GM23338 (cell line): ENCODE measurements around the gene RAB11FIP4. TPM values are rescaled to one million over a fixed set of nuclear protein-coding genes. Genes with fewer than 3 reads are reported as not detected.

ENCODE experiments used
- ATAC-seq: fragments of 200-7000 bp; cut with Tn5 transposase; 3 replicates; pipeline ENCODE4 v1.9.1; 2020
- DNase-seq: peaks from one replicate; pipeline ENCODE4 v3.0.0-alpha.2; 2015; ENCODE audit warnings: low spot score
- H2AFZ ChIP-seq: fragments of 200-600 bp; sonication (generic); 2 replicates; pipeline ENCODE4 v1.8.0; 2016; ENCODE audit warnings: antibody characterized with exemption, mild to moderate bottlenecking, moderate library complexity
- H3F3A ChIP-seq: fragments of 200-600 bp; sonication (generic); replicated peaks from 2 replicates; pipeline ENCODE4 v1.8.0; 2017; ENCODE audit warnings: antibody characterized with exemption, mixed run types, low read depth
- H3K27ac ChIP-seq: fragments of 200-600 bp; sonication (generic); 2 replicates; pipeline ENCODE4 v1.6.1; 2016; ENCODE audit warnings: low read depth
- H3K27me3 ChIP-seq: fragments of 200-600 bp; sonication (generic); 2 replicates; pipeline ENCODE4 v1.8.0; 2016; ENCODE audit warnings: mild to moderate bottlenecking, mixed run types, moderate library complexity; ENCODE audit not compliant: insufficient read depth
- H3K36me3 ChIP-seq: fragments of 200-600 bp; sonication (generic); 2 replicates; pipeline ENCODE4 v1.8.0; 2016; ENCODE audit warnings: mild to moderate bottlenecking; ENCODE audit not compliant: insufficient read depth
- H3K4me1 ChIP-seq: fragments of 200-600 bp; sonication (generic); 2 replicates; pipeline ENCODE4 v1.8.0; 2016; ENCODE audit warnings: mild to moderate bottlenecking, moderate library complexity; ENCODE audit not compliant: insufficient read depth
- H3K4me2 ChIP-seq: fragments of 200-600 bp; sonication (generic); 2 replicates; pipeline ENCODE4 v1.7.1; 2017; ENCODE audit warnings: mixed run types
- H3K4me3 ChIP-seq: fragments of 200-600 bp; sonication (generic); 2 replicates; pipeline ENCODE4 v1.6.1; 2016; ENCODE audit warnings: mixed run types
- H3K79me2 ChIP-seq: fragments of 200-600 bp; sonication (generic); replicated peaks from 2 replicates; pipeline ENCODE4 v1.8.0; 2017; ENCODE audit warnings: mild to moderate bottlenecking; ENCODE audit not compliant: insufficient read depth
- H3K9me2 ChIP-seq: fragments of 200-600 bp; sonication (generic); 2 replicates; pipeline ENCODE4 v1.8.0; 2017; ENCODE audit not compliant: insufficient read depth
- H4K20me1 ChIP-seq: fragments of 200-600 bp; sonication (generic); replicated peaks from 2 replicates; pipeline ENCODE4 v1.8.0; 2017; ENCODE audit warnings: mild to moderate bottlenecking; ENCODE audit not compliant: insufficient read depth
- H3K27ac Mint-ChIP-seq: 2 replicates; pipeline ENCODE4 v1.8.0; 2020; ENCODE audit warnings: inconsistent platforms, mild to moderate bottlenecking, moderate library complexity, mixed read lengths
- H3K27me3 Mint-ChIP-seq: 3 replicates; pipeline ENCODE4 v1.8.0; 2022; ENCODE audit warnings: low read depth, mild to moderate bottlenecking, moderate library complexity, mixed read lengths, inconsistent platforms; ENCODE audit not compliant: insufficient read depth, poor library complexity
- H3K36me3 Mint-ChIP-seq: 3 replicates; pipeline ENCODE4 v1.8.0; 2021; ENCODE audit warnings: low read depth, mild to moderate bottlenecking, inconsistent platforms, moderate library complexity, mixed read lengths
- H3K4me1 Mint-ChIP-seq: 3 replicates; pipeline ENCODE4 v1.8.0; 2020; ENCODE audit warnings: mild to moderate bottlenecking, inconsistent platforms, mixed read lengths
- H3K4me3 Mint-ChIP-seq: 3 replicates; pipeline ENCODE4 v1.8.0; 2021; ENCODE audit warnings: moderate library complexity, mild to moderate bottlenecking, inconsistent platforms, mixed read lengths
- H3K9me3 Mint-ChIP-seq: 3 replicates; pipeline ENCODE4 v1.8.0; 2020; ENCODE audit warnings: moderate library complexity, mild to moderate bottlenecking, inconsistent platforms, mixed read lengths
- CREB1 ChIP-seq: fragments of 250-450 bp; sonication (Bioruptor Pico); IDR thresholded peaks from 2 replicates; pipeline ENCODE4 v1.5.0; 2020; ENCODE audit warnings: low read depth, mild to moderate bottlenecking, moderate library complexity
- EZH2 ChIP-seq: fragments of 200-600 bp; sonication (generic); IDR thresholded peaks from one replicate; pipeline ENCODE4 v1.8.0; 2017; ENCODE audit warnings: antibody characterized with exemption, mild to moderate bottlenecking, low read depth; ENCODE audit not compliant: unreplicated experiment
- POLR2AphosphoS5 ChIP-seq: IDR thresholded peaks from 2 replicates; pipeline ENCODE4 v1.6.1; 2016; ENCODE audit warnings: antibody characterized with exemption, low read depth
- STAT1 ChIP-seq: IDR thresholded peaks from one replicate; pipeline ENCODE4 v1.6.1; 2016; ENCODE audit warnings: antibody characterized with exemption; ENCODE audit not compliant: unreplicated experiment
- ZNF114 ChIP-seq: fragments of 250-450 bp; sonication (Bioruptor Pico); IDR thresholded peaks from 2 replicates; pipeline ENCODE4 v1.5.0; 2020; ENCODE audit warnings: mild to moderate bottlenecking, moderate library complexity
- ZNF331 ChIP-seq: fragments of 250-450 bp; sonication (Bioruptor Pico); IDR thresholded peaks from 2 replicates; pipeline ENCODE4 v1.5.0; 2020; ENCODE audit warnings: low read depth, mild to moderate bottlenecking, moderate library complexity
- polyA plus RNA-seq: library from polyadenylated mRNA; unstranded; fragments of >200 nt; fragmentation: Nextera tagmentation; extraction: Ambion mirVana; gene quantifications from 2 replicates; pipeline ENCODE4 v1.2.1, GENCODE V29; 2016
- total RNA-seq: library from RNA; depleted of rRNA; stranded (reverse); fragments of >200 nt; shearing (Covaris generic); gene quantifications from 2 replicates; pipeline ENCODE4 v1.2.3, GENCODE V29; 2014
- TF ChIP-seq, protein P1 (sequence below): fragments of 250-450 bp; sonication (Bioruptor Pico); IDR thresholded peaks from 2 replicates; pipeline ENCODE4 v1.5.0; 2020; ENCODE audit warnings: mild to moderate bottlenecking, moderate library complexity
- TF ChIP-seq, protein P2 (sequence below), 2 experiments: fragments of 200-600 bp in 1 of 2; sonication (generic) in 1 of 2; conservative IDR thresholded peaks; 2 replicates each; pipeline versions ENCODE4 v1.5.1 to v1.6.1; 2016 to 2017; ENCODE audit warnings: antibody characterized with exemption in 2 of 2, low read depth in 2 of 2, mild to moderate bottlenecking in 2 of 2, moderate library complexity in 1 of 2

The RAB11FIP4 gene
- total and polyA plus RNA-seq, 2 experiments from 2014 or later, result 26.0 to 65.6 TPM

- TF ChIP-seq, protein P1, sequence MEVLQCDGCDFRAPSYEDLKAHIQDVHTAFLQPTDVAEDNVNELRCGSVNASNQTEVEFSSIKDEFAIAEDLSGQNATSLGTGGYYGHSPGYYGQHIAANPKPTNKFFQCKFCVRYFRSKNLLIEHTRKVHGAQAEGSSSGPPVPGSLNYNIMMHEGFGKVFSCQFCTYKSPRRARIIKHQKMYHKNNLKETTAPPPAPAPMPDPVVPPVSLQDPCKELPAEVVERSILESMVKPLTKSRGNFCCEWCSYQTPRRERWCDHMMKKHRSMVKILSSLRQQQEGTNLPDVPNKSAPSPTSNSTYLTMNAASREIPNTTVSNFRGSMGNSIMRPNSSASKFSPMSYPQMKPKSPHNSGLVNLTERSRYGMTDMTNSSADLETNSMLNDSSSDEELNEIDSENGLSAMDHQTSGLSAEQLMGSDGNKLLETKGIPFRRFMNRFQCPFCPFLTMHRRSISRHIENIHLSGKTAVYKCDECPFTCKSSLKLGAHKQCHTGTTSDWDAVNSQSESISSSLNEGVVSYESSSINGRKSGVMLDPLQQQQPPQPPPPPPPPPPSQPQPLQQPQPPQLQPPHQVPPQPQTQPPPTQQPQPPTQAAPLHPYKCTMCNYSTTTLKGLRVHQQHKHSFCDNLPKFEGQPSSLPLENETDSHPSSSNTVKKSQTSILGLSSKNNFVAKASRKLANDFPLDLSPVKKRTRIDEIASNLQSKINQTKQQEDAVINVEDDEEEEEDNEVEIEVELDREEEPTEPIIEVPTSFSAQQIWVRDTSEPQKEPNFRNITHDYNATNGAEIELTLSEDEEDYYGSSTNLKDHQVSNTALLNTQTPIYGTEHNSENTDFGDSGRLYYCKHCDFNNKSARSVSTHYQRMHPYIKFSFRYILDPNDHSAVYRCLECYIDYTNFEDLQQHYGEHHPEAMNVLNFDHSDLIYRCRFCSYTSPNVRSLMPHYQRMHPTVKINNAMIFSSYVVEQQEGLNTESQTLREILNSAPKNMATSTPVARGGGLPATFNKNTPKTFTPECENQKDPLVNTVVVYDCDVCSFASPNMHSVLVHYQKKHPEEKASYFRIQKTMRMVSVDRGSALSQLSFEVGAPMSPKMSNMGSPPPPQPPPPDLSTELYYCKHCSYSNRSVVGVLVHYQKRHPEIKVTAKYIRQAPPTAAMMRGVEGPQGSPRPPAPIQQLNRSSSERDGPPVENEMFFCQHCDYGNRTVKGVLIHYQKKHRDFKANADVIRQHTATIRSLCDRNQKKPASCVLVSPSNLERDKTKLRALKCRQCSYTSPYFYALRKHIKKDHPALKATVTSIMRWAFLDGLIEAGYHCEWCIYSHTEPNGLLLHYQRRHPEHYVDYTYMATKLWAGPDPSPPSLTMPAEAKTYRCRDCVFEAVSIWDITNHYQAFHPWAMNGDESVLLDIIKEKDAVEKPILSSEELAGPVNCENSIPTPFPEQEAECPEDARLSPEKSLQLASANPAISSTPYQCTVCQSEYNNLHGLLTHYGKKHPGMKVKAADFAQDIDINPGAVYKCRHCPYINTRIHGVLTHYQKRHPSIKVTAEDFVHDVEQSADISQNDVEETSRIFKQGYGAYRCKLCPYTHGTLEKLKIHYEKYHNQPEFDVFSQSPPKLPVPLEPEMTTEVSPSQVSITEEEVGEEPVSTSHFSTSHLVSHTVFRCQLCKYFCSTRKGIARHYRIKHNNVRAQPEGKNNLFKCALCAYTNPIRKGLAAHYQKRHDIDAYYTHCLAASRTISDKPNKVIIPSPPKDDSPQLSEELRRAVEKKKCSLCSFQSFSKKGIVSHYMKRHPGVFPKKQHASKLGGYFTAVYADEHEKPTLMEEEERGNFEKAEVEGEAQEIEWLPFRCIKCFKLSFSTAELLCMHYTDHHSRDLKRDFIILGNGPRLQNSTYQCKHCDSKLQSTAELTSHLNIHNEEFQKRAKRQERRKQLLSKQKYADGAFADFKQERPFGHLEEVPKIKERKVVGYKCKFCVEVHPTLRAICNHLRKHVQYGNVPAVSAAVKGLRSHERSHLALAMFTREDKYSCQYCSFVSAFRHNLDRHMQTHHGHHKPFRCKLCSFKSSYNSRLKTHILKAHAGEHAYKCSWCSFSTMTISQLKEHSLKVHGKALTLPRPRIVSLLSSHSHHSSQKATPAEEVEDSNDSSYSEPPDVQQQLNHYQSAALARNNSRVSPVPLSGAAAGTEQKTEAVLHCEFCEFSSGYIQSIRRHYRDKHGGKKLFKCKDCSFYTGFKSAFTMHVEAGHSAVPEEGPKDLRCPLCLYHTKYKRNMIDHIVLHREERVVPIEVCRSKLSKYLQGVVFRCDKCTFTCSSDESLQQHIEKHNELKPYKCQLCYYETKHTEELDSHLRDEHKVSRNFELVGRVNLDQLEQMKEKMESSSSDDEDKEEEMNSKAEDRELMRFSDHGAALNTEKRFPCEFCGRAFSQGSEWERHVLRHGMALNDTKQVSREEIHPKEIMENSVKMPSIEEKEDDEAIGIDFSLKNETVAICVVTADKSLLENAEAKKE (CRISPR knock-in tag), result no peak
- TF ChIP-seq STAT1 (no peak), ZNF331 (CRISPR knock-in tag) (no peak)
- TF ChIP-seq, protein P2, sequence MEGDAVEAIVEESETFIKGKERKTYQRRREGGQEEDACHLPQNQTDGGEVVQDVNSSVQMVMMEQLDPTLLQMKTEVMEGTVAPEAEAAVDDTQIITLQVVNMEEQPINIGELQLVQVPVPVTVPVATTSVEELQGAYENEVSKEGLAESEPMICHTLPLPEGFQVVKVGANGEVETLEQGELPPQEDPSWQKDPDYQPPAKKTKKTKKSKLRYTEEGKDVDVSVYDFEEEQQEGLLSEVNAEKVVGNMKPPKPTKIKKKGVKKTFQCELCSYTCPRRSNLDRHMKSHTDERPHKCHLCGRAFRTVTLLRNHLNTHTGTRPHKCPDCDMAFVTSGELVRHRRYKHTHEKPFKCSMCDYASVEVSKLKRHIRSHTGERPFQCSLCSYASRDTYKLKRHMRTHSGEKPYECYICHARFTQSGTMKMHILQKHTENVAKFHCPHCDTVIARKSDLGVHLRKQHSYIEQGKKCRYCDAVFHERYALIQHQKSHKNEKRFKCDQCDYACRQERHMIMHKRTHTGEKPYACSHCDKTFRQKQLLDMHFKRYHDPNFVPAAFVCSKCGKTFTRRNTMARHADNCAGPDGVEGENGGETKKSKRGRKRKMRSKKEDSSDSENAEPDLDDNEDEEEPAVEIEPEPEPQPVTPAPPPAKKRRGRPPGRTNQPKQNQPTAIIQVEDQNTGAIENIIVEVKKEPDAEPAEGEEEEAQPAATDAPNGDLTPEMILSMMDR (conservative IDR thresholded peaks at IDR 0.05; ENCODE audit: low read depth in 2 of 2), result no peak
These were observed 86.1 kb downstream of the RAB11FIP4 start (continued) for GRCh38 chr17:31477417-31478055.

DNA sequence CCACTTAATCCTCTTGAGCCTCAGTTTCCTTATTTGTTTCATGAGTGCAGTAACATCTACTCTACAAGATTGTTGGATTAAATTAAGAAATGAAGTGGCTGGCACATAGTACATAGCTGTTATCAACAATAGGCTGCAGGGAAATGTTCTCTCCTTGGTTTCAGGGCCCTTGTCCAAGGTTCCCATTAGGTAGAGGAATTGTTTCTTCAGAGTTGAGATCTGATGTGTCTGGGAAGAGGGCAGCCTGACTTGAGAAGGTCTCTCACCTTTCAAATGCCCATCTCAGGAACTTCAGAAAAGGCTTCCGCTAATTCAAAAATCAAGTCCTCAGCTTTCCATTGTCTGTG lies 87.6 kb downstream of the RAB11FIP4 start:
- Histone ChIP-seq H3K4me1 (no peaks in the 10 kb centered on the region), H3K36me3 (no peaks in the 10 kb centered on the region), H3K4me3 (no peak overlapping the region), H3K79me2 (no peaks in the 10 kb centered on the region), H3K27ac (no peak overlapping the region), H2AFZ (no peak overlapping the region), H3F3A (no peaks in the 10 kb centered on the region), H3K27me3 (no peaks in the 10 kb centered on the region), H3K4me2 (no peak overlapping the region), H3K9me2 (no peaks in the 10 kb centered on the region), H4K20me1 (no peaks in the 10 kb centered on the region)
- no peaks in the 10 kb centered on the region for H3K9me3 Mint-ChIP-seq
- no peak overlapping the region for H3K27ac Mint-ChIP-seq
- H3K27me3 Mint-ChIP-seq, result peaks cover 2% of the 10 kb centered on the region
- ATAC-seq (no peak), DNase-seq (no peak)
- H3K4me1 Mint-ChIP-seq, result peaks cover 6% of the 10 kb centered on the region
- H3K36me3 Mint-ChIP-seq, result no peaks in the 10 kb centered on the region
- no peak overlapping the region for H3K4me3 Mint-ChIP-seq
- TF ChIP-seq POLR2AphosphoS5 (no peak), ZNF114 (CRISPR knock-in tag) (no peak), EZH2 (no peak), ZNF331 (CRISPR knock-in tag) (no peak), CREB1 (no peak)
- TF ChIP-seq, protein P1 (CRISPR knock-in tag), result no peak
